IgD-negative memory B cell (primary cell): ENCODE measurements around the gene TUBB3. TPM values are rescaled to one million over a fixed set of nuclear protein-coding genes. Genes with fewer than 3 reads are reported as not detected.
"Not testable (repeated sequence)": the region's sequence is repeated elsewhere in the genome, so short reads cannot be mapped to it uniquely, and the experiment has no call there.

Experiments
- H3K27ac Mint-ChIP-seq, 3 donors: one replicate each; pipeline ENCODE4 v1.8.0; 2020 to 2022; ENCODE audit warnings: mild to moderate bottlenecking in 3 of 3, mixed read lengths in 3 of 3, moderate library complexity in 1 of 3
- H3K27me3 Mint-ChIP-seq: one replicate; pipeline ENCODE4 v1.8.0; 2021; ENCODE audit warnings: mixed read lengths
- H3K36me3 Mint-ChIP-seq: one replicate; pipeline ENCODE4 v1.8.0; 2020; ENCODE audit warnings: mild to moderate bottlenecking, mixed read lengths
- H3K4me1 Mint-ChIP-seq, 3 donors: one replicate each; pipeline ENCODE4 v1.8.0; 2020 to 2022; ENCODE audit warnings: mixed read lengths in 3 of 3, mild to moderate bottlenecking in 1 of 3
- H3K4me3 Mint-ChIP-seq, 4 donors: one replicate each; pipeline ENCODE4 v1.8.0; 2020 to 2022; ENCODE audit warnings: mild to moderate bottlenecking in 4 of 4, mixed read lengths in 4 of 4, moderate library complexity in 3 of 4
- H3K9me3 Mint-ChIP-seq, 3 donors: one replicate each; pipeline ENCODE4 v1.8.0; 2020 to 2021; ENCODE audit warnings: mixed read lengths in 3 of 3, mild to moderate bottlenecking in 1 of 3
- polyA plus RNA-seq: library from polyadenylated mRNA; unstranded; fragments of 300-500 nt; fragmentation: Illumina TruSeq; gene quantifications from one replicate; pipeline ENCODE4 v1.2.3, GENCODE V29; 2021

The TUBB3 gene
- polyA plus RNA-seq, 1 donor from 2014 or later: 1.1 TPM

DNA sequence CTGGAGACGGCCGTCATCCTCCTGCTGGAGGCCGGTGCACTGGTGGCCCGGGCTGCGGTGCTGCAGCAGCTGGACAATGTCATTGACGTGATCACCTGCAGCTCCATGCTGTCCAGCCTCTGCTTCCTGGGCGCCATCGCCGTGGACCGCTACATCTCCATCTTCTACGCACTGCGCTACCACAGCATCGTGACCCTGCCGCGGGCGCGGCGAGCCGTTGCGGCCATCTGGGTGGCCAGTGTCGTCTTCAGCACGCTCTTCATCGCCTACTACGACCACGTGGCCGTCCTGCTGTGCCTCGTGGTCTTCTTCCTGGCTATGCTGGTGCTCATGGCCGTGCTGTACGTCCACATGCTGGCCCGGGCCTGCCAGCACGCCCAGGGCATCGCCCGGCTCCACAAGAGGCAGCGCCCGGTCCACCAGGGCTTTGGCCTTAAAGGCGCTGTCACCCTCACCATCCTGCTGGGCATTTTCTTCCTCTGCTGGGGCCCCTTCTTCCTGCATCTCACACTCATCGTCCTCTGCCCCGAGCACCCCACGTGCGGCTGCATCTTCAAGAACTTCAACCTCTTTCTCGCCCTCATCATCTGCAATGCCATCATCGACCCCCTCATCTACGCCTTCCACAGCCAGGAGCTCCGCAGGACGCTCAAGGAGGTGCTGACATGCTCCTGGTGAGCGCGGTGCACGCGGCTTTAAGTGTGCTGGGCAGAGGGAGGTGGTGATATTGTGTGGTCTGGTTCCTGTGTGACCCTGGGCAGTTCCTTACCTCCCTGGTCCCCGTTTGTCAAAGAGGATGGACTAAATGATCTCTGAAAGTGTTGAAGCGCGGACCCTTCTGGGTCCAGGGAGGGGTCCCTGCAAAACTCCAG, 3.4 kb upstream of the TUBB3 start:
- Mint-ChIP-seq H3K36me3 (peaks cover 2% of the 10 kb centered on the region), H3K27me3 (peaks cover 34% of the 10 kb centered on the region), H3K9me3 (no peaks in the 10 kb centered on the region), H3K4me1 (peaks cover 0 to 16% (median 9%) of the 10 kb centered on the region in 3 donors), H3K4me3 (peak overlapping the region; percentile 19 to 84 (median 30)), H3K27ac (peak overlapping the region in 1 of 3 donors; percentile 45)

DNA sequence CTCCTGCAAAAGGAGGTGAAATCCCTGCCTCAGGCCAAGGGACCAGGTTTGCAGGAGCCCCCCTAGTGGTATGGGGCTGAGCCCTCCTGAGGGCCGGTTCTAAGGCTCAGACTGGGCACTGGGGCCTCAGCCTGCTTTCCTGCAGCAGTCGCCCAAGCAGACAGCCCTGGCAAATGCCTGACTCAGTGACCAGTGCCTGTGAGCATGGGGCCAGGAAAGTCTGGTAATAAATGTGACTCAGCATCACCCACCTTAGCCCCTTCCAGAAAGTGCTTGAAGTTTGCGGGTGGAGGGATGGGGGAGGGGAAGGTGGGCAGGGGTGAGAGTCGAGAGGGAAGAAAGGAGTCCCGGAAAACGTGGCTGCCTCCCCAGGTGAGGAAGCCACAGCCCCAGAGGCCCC, 2.4 kb upstream of the TUBB3 start:
- Mint-ChIP-seq H3K4me3 (peak overlapping the region in 2 of 4 donors; percentile 26 to 45), H3K4me1 (peaks cover 0 to 18% (median 11%) of the 10 kb centered on the region in 3 donors), H3K27me3 (peaks cover 37% of the 10 kb centered on the region), H3K9me3 (no peaks in the 10 kb centered on the region), H3K27ac (peak overlapping the region in 1 of 3 donors; percentile 45), H3K36me3 (peaks cover 2% of the 10 kb centered on the region)

DNA sequence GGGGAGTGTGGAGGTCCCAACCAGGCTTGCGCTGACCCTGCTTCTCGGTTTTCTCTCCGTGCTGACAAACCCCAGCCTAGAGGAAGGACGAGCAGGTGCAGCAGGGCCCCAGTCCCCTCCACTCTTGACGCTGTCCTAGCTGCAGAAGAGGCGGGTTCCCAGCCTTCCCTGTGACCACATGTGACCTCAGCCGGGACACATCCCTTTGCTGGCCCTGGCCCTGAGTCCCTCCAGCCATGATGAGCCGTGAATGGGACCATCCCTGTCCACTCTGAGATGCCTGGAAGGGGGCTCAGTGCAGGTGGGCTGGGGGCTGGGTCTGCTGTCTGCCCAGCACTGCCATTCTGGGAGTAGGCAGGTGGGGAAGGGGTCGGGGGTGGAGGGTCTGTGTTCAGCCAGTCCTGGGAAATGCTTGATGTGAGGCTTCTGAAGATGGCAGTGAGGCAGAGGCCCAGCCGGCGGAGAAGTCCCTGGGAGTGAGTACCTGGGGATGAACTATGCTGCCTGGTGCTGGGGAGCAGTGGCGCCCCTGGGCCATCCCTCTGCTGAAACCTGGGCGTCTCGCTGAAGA, 1.9 kb upstream of the TUBB3 start:
- Mint-ChIP-seq H3K27me3 (peaks cover 37% of the 10 kb centered on the region), H3K4me3 (peak overlapping the region in 2 of 4 donors; percentile 26 to 68), H3K4me1 (peaks cover 0 to 18% (median 11%) of the 10 kb centered on the region in 3 donors), H3K36me3 (peaks cover 2% of the 10 kb centered on the region), H3K9me3 (no peaks in the 10 kb centered on the region), H3K27ac (peak overlapping the region in 1 of 3 donors; percentile 45)

DNA sequence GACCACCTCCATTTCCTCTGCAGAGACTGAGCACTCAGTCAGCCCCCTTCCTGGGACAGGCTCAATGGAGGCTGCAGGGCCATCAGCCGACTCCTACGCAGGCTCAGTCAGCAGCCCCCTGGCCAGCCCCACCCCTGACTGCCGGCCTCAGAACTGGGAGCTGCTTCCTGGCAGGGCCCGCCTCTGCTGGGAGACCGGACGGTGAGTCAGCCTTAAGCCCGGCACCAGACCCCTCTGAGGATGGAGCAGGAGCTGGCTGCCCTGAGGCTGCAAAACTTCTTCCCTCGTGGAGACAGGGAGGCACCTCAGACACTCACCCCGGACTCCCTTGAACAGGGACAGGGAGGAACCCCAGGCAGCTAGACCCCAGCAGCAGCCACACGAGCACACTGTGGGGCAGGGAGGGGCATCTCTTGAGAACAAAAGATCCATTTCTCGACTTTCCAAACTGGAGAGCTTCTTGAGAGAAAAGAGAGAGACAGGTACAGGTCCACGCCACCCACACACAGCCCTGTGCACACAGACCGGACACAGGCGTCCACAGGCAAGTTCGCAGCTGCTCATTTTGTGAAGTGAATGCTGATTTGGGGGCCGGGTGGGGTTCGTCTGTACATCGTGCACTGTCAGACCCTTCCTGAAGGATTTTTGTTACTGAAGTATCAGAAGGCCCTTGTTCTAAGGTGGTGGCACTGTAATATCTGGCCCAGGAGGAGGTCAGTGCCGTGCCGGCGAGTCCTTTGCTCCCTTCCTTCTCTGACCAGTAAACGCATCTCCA, 1.3 kb upstream of the TUBB3 start:
- Mint-ChIP-seq H3K27me3 (peaks cover 41% of the 10 kb centered on the region), H3K36me3 (no peaks in the 10 kb centered on the region), H3K27ac (peak overlapping the region in 1 of 3 donors; percentile 48), H3K4me3 (peak overlapping the region; percentile 25 to 83 (median 63)), H3K9me3 (no peaks in the 10 kb centered on the region), H3K4me1 (peaks cover 0 to 18% (median 11%) of the 10 kb centered on the region in 3 donors)

DNA sequence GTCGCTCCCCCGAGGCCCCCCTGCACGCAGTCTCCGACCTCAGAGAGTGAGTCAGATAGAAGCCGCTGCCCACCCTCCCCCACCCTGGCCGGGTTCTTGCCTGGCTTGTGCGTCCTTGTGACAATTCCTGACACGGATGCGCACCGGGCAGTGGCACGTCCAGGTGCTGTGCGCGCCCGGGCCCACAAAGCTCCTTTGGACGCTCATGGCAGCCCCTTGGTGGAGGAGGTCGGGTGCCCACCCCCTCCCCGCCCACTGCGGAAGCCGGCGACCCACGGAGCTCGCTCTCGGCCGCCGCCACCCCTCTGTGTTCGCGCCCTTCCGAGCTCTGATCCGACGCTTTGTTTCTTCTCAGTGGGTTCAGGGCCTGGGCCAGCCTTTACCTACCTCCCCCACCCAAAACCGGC, 662 bp upstream of the TUBB3 start:
- peaks cover 0 to 17% (median 11%) of the 10 kb centered on the region in 3 donors for H3K4me1 Mint-ChIP-seq
- no peaks in the 10 kb centered on the region for H3K9me3 Mint-ChIP-seq
- H3K27me3 Mint-ChIP-seq: peaks cover 41% of the 10 kb centered on the region
- H3K4me3 Mint-ChIP-seq: peak overlapping the region; percentile 25 to 83 (median 63)
- H3K36me3 Mint-ChIP-seq: no peaks in the 10 kb centered on the region
- peak overlapping the region in 2 of 3 donors; percentile 48 to 78 for H3K27ac Mint-ChIP-seq

DNA sequence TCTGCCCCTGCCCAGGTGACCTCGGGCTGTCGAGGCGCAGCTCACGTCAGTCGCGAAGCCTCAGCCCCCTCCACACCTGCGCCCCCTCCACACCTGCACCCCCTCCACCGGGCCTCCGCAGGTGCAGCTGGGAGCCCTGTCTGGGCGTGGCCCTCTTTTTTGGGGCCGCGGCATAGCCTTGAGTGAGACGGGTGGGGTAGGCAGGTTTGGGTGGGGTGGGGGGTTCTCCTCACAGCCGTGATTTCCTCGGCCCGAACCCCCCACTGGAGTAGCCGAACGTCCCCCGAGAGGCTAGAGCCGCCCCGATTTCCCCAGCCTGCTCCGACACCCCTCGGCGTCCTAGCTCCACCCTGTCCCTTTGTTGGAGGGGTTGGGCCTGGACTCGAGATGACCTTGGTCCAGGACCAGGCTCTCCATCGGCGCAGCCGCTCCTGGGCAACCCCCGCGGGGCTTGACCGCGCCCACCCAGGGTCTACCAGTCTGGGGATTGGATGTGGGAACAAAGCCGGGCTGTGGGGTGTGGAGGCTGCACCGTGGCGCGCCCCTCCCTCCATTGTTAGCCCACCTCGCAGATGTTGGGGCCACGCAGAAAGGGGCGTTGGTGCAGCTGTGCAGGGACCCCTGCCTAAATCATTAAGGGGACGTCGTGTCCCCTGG, 626 bp downstream of the TUBB3 start:
- Mint-ChIP-seq H3K27me3 (peaks cover 45% of the 10 kb centered on the region), H3K36me3 (no peaks in the 10 kb centered on the region), H3K4me1 (peaks cover 0 to 11% (median 9%) of the 10 kb centered on the region in 3 donors), H3K4me3 (no peak overlapping the region), H3K9me3 (no peaks in the 10 kb centered on the region), H3K27ac (no peak overlapping the region)

DNA sequence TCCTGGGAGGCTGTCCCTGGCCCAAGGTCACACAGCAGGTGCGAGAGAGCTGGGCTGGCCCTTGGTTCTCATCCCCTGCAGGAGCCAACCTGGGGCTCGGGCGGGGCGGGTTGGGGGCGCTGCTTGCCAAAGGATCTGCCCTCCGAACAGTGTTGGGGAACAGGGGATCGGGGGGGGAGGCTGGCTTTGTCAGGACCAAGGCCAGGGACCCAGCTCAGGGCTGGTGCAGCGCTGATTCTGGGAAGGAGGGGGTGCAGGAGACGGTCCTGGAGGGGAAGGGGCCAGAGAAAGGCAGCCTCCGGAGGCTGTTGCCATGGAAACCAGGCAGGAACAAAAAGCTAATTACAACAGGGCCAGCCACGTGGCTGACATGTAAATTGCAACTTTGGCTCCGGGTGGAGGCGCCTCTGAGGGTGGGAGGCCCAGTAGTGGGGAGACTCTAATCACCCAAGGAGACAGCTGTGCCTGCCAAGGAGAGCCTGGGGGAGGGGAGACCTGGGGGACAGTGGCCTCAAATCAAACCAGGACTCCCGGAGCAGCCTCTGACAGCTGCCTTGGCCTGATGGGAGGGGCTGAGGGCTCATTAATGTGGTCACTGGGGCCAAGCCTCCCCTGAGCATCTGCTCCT, 1.3 kb downstream of the TUBB3 start:
- no peaks in the 10 kb centered on the region for H3K9me3 Mint-ChIP-seq
- H3K4me1 Mint-ChIP-seq: peaks cover 0 to 11% (median 8%) of the 10 kb centered on the region in 3 donors
- no peaks in the 10 kb centered on the region for H3K36me3 Mint-ChIP-seq
- H3K27me3 Mint-ChIP-seq: peaks cover 40% of the 10 kb centered on the region
- H3K27ac Mint-ChIP-seq: no peak overlapping the region
- peak overlapping the region in 1 of 4 donors; percentile 9 for H3K4me3 Mint-ChIP-seq

DNA sequence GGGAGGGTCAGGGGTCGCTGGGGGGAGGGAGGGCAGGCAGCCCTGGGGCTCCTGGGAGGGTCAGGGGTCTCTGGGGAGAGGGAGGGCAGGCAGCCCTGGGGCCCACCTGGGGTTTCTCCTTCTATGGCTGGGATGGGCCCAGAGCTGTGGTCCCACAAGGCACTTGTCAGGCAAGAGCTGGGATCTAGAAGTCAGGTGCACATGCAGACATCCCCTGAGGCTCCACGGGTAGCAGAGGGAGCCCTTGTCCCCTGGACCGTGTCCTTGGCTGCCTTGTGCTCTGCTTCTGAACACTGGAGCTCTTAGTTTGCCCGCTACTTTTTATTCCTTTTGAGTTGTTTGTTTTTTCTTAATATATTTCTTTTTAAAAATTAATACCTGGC, 1.8 kb downstream of the TUBB3 start:
- Mint-ChIP-seq H3K36me3 (no peaks in the 10 kb centered on the region), H3K27ac (no peak overlapping the region)

DNA sequence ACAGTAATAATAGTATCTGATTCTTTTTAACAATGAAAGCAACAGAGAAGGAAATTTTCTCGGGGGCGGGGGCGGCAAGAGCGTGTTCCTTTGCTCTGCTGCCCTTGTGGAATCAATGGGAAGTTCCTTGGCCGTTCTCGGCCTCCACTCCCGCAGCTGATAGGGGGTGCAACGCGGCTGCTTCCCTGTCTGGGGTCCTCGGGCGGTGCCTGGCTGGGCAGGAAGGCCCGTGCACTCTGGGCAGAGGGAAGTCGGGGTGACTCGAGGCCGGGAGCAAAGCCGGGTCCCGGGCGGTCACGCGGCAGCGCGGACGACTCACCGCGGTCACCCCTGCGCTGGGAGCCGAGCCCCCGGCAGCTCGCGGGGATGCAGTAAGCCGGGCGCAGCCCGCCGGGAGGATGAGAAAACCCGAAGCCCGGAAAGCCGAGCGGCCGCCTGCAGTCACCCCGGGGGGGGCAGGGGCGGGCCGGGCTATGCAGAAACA, 2.5 kb downstream of the TUBB3 start:
- peaks cover 0 to 8% (median 7%) of the 10 kb centered on the region in 3 donors for H3K4me1 Mint-ChIP-seq
- H3K27me3 Mint-ChIP-seq: peaks cover 33% of the 10 kb centered on the region
- peak overlapping the region in 1 of 4 donors; percentile 26 for H3K4me3 Mint-ChIP-seq
- no peaks in the 10 kb centered on the region for H3K36me3 Mint-ChIP-seq
- H3K27ac Mint-ChIP-seq: no peak overlapping the region
- no peaks in the 10 kb centered on the region for H3K9me3 Mint-ChIP-seq

More for the DNA sequence above, 1.8 kb downstream of the TUBB3 start:
- Mint-ChIP-seq H3K27me3 (peaks cover 36% of the 10 kb centered on the region), H3K4me3 (peak overlapping the region in 2 of 4 donors; percentile 9 to 57), H3K4me1 (peaks cover 0 to 8% (median 8%) of the 10 kb centered on the region in 3 donors), H3K9me3 (no peaks in the 10 kb centered on the region)

DNA sequence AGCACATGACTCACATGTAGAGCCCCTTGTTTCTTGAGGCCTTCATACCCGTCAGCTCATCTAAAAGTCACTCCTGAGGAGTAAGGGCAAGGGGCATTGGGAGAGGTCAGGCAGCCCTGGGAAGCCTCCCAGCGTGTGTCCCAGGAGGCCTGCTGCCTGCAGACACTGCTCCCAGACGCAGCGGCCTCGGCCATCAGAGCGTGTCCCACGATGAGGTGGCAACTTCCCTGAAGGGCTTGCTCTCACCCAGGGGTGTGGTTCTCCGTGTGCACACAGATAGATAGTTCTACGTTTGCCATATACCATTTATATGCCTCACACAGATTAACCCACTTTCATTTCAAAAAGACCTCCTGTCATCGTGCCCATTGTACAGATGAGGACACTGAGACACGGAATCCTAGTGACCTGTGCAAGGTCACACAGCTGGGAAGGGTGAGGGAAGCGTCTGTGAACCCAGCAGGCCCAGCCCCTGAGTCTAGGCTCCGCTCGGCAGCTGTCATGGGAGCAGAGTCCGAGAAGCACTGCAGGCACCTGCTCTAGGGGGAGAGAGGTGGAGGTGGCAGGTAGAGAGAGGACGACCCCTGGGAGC, 8.3 kb downstream of the TUBB3 start:
- Mint-ChIP-seq H3K4me1 (peaks cover 0 to 10% (median 7%) of the 10 kb centered on the region in 3 donors), H3K4me3 (peak overlapping the region in 1 of 4 donors; percentile 7), H3K9me3 (no peaks in the 10 kb centered on the region), H3K27ac (peak overlapping the region in 1 of 3 donors; percentile 36), H3K36me3 (no peaks in the 10 kb centered on the region), H3K27me3 (peaks cover 24% of the 10 kb centered on the region)

DNA sequence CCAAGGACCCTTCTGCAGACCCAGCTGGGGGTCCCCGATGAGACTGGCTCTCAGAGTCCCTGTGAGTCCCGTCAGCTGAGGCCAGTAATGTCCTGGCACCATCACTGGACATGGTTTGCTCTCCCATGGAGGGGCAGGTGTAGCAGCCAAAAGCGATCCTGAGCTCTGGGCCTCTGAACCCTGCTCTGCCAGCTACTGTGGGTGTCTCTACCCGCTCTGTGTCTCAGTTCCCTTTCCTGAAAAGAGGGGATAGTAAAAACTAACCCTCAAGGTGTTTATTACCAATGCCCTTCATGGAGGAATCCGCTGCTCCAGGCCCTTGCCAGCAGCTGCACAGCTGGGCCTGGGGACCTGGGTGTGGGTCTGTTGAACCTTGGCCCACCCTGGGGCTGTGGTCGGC, 8.8 kb downstream of the TUBB3 start:
- Mint-ChIP-seq H3K9me3 (no peaks in the 10 kb centered on the region), H3K27ac (peak overlapping the region in 2 of 3 donors; percentile 64 to 67), H3K4me3 (peak overlapping the region in 1 of 4 donors; percentile 57), H3K36me3 (no peaks in the 10 kb centered on the region), H3K4me1 (peaks cover 0 to 10% (median 7%) of the 10 kb centered on the region in 3 donors), H3K27me3 (peaks cover 20% of the 10 kb centered on the region)

DNA sequence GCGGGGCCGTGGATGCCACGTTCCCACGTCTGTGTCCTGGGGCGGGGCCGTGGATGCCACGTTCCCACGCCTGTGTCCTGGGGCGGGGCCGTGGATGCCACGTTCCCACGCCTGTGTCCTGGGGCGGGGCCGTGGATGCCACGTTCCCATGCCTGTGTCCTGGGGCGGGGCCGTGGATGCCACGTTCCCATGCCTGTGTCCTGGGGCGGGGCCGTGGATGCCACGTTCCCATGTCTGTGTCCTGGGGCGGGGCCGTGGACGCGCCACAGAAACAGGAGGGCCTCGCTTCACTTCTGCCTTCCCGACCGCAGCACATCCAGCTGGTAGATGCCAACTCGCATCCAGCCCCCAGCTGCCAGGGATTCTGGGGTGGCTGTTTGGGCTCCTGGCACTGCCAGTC, 10.9 kb downstream of the TUBB3 start:
- Mint-ChIP-seq H3K4me1 (peaks cover 0 to 10% (median 7%) of the 10 kb centered on the region in 3 donors), H3K27me3 (peaks cover 14% of the 10 kb centered on the region)
- not testable (repeated sequence) for H3K36me3 Mint-ChIP-seq, H3K27ac Mint-ChIP-seq, H3K4me3 Mint-ChIP-seq, H3K9me3 Mint-ChIP-seq

DNA sequence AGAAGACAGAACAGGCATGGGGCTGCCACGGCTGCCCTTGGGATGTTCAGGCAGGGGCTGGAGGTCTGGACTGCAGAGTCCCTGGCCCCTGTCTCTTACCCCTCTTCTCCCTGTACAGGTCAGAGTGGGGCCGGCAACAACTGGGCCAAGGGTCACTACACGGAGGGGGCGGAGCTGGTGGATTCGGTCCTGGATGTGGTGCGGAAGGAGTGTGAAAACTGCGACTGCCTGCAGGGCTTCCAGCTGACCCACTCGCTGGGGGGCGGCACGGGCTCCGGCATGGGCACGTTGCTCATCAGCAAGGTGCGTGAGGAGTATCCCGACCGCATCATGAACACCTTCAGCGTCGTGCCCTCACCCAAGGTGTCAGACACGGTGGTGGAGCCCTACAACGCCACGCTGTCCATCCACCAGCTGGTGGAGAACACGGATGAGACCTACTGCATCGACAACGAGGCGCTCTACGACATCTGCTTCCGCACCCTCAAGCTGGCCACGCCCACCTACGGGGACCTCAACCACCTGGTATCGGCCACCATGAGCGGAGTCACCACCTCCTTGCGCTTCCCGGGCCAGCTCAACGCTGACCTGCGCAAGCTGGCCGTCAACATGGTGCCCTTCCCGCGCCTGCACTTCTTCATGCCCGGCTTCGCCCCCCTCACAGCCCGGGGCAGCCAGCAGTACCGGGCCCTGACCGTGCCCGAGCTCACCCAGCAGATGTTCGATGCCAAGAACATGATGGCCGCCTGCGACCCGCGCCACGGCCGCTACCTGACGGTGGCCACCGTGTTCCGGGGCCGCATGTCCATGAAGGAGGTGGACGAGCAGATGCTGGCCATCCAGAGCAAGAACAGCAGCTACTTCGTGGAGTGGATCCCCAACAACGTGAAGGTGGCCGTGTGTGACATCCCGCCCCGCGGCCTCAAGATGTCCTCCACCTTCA, 11.7 kb downstream of the TUBB3 start:
- no peak overlapping the region for H3K27ac Mint-ChIP-seq

More for the DNA sequence above, 11.7 kb downstream of the TUBB3 start:
- H3K4me3 Mint-ChIP-seq: no peak overlapping the region
- H3K9me3 Mint-ChIP-seq: no peaks in the 10 kb centered on the region
- H3K36me3 Mint-ChIP-seq: no peaks in the 10 kb centered on the region
- peaks cover 14% of the 10 kb centered on the region for H3K27me3 Mint-ChIP-seq
- H3K4me1 Mint-ChIP-seq: peaks cover 0 to 10% (median 7%) of the 10 kb centered on the region in 3 donors
